GM19043 (cell line): ENCODE data around the gene CENPW.

Experiments
- ATAC-seq: cut with Tn5 transposase; IDR thresholded peaks from one replicate; pipeline ENCODE4 v1.9.1; 2021; ENCODE audit warnings: low read depth; ENCODE audit not compliant: unreplicated experiment

CENPW gene

DNA sequence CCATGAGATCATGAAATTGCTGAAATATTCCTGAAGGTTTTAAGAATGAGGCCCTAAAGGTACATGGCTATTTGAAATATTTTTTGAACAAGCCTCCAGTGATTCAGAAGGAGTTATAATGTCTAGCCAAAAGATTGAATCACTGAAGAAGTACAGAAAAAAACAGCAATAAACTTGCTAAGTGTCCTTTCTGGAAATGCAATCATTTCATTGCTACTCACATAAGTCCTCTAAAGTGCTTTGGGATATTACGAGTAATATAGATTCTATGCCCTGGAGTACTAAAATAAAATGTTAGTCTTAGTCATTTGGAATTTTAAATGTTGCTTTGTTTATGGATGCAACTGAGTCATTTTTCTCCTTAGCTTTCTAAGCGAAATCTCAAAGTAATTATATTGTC lies 32.7 kb downstream of the CENPW start:
- ATAC-seq = no peak

DNA sequence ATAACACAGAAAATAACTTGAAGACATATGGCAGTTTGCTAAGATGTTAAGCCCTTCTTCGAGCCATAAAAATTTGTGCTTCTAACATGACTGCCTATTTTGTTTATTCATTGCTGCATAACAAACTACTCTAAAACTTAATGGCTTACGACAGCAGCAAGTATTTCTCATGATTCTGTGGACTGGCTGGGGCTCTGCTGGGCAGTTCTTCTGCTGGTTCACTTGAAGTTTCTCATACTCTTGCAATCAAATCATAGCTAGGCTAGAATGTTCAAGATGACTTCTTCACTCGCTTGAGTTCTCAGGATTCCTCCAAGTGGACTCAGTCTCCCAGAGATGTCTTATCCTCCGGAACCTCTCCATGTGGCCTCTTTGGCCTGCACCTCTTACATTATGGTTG lies 33.4 kb downstream of the CENPW start:
- ATAC-seq = no peak

DNA sequence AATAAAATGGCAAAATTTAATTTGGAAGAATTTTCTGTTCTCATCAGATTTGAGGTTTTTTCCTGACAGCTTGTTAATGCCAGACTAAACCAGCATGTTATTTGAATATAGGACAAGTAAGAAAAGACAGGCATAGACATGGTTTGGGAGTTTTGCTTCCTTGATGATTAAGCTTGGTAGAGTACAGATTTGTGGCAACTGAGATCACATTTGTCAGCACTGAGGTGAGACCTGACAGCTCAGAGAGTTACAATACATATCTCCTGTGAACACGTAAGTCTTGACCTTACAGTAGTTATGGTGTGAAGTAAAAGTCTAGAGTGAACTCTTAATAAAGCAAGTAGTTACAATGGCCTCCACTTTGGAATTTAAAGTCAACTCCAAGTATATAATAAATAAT lies 34.5 kb downstream of the CENPW start:
- no peak for ATAC-seq

DNA sequence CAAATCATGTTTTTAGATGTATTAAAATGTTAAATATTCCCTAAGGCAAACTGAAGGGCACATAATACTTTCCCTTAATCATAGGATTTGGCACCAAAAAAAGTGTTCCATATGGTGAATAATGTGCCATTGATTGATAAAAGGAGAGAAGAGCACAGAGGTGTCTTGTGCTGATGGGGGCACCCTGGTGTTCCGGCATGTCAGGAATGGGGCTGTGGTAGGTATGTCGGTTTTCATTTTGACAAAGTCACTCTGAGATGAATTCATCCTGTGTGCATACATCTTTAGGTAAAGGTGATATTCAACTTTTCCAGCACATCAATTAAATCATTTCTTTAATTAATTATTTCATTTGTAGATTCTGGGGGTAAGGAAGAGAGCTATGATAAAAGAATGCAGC lies 36.8 kb downstream of the CENPW start:
- ATAC-seq = no peak

DNA sequence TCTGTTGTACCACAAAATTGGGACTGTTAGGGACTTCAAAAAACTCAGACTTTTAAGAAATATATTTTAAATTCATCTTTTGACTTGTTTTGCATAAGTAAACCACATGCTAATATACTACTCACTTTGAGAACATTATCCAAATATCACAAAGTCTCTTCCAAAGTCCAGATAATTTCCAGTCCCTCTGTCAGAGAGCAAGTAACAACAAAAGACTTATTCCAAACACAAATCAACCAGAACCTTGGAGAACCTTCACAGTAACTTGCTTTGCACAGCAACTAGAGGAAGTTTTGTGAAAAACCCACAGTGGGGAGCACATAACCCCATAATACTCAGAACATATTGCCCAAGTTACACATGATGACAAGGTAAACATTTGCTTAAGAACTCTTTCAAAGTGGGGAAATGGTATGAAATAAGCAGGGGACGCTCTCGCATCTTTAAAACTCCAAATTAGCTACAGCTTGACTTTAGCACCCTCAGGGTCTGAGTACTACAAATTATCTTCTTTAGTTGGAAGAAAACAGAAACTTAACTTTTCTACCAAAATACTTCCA lies 37.8 kb downstream of the CENPW start:
- no peak for ATAC-seq

DNA sequence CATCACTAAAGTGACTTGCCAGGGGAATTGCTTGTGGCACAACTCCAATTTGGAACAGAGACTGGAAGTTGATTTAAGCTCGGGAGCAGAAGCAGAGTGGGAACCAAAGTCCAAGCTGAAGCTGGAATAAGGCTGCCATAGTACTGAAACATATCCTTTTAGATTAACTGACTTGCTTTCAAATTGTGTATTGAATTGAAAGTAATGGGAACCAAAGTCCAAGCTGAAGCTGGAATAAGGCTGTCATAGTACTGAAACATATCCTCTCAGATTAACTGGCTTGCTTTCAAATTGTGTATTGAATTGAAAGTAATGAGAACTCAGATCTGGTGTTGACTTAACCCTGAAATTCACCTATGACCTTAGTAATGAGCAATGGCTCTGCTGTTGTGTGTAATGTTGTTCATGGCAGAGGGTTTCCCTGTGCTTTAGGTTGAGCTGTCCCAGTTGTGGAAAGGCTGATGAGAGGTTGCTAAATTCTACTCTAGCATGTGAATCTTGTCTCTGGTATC lies 40.2 kb downstream of the CENPW start:
- no peak for ATAC-seq

DNA sequence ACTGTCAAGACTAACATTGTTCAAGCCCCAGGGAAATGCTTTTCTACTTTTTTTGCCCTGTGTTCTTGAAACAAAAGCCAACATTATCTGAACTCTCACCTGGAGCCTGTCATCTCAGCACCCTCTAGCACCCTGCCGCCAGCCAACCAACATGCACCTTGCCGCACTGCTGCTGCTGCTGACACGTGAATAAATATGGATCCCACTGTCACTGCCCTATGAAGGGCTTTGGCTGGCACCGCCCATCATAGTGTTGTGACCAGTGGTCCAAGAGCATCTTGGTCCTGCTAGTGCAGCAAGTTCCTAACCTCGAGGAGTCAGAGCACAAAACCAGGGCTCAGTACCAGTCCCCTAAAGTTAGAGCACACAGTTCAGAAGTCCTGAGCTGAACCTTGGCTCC lies 41.6 kb downstream of the CENPW start:
- ATAC-seq = no peak

DNA sequence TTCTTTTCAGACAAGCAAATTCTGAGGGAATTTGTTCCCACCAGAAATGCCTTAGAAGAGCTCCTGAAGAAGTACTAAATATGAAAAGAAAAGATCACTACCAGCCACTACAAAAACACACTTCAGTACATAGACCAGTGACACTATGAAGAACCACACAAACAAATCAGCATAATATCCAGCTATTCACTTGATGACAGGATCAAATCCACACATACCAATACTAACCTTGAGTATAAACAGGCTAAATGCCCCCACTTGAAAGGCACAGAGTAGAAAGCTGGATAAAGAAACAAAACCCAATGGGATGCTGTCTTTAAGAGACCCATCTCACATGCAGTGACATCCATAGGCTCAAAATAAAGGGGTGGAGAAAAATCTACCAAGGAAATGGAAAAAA lies 43.3 kb downstream of the CENPW start:
- ATAC-seq = no peak

DNA sequence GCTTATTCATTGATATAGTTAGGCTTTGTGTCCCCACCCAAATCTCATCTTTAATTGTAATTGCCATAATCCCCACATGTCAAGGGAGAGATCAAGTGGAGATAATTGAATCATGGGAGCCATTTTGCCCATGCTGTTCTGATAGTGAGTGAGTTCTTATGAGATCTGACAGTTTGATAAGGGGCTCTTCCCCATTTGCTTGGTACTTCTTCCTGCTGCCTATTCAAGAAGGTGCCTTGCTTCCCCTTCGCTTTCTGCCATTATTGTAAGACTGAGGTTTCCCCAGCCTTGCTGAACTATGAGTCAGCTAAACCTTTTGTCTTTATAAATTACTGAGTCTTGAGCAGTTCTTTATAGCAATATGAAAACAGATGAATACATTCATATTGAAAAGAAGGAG lies 45.6 kb downstream of the CENPW start:
- no peak for ATAC-seq

DNA sequence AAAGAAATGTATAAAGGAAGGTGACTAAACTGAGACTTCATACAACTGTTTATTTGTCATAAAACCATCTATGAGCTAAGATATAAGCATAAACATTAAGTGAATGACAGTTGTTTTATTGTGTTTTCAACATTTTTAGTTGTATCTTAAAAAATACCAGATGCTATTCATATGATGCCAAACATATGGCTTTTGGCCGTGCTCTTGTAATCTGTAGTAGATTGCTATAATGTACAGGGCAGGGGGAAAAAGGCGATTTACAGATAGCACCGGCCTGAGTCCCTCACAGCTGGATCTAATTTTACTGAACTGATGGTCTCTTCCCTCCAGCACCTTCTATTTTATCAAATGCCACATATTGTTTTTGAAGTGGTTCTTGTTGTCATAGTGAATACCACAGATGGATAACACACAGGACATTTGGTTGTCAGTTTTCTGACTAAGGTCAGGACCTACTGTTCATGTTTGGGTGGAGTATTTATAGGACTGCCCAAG lies 48.2 kb downstream of the CENPW start:
- no peak for ATAC-seq

DNA sequence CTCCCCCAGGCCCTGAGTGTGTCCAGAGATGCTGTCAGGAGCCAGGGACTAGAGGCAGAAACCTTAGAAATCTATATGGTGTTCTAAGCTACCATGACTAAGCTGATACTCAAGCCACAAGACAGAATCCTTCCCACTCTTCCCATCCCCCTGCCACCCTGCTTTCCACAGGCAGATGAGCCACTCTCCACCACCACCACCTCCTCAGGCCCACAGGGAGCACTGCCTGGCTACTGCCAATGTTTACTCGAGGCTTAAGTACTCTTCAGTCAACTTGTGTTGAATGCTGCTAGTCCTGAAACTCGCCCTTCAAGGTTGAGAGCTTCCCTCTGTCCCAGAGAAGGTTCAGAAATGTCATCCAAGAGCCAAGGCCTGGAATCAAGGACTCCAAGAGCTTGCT lies 56.2 kb downstream of the CENPW start:
- no peak for ATAC-seq
